CD14-positive monocyte (primary cell): Measurements from ENCODE around the gene ARSH. TPM values are rescaled to one million over a fixed set of nuclear protein-coding genes. Genes with fewer than 3 reads are reported as not detected.

ENCODE experiments used
- DNase-seq, 3 donors: peaks; one replicate each; pipeline ENCODE4 v3.0.0-alpha.2; 2011 to 2022
- H2AFZ ChIP-seq: 2 replicates; pipeline ENCODE4 v1.6.0; 2012; ENCODE audit warnings: mild to moderate bottlenecking, low read depth, low read length, inconsistent platforms; ENCODE audit not compliant: insufficient read depth, poor library complexity, severe bottlenecking
- H3K27ac ChIP-seq, 2 donors: 1 replicate in 1 of 2; 2 replicates in 1 of 2; pipeline ENCODE4 v1.5.1; 2012 to 2013; ENCODE audit warnings: low read length in 2 of 2, control low read depth in 1 of 2, inconsistent platforms in 1 of 2, low read depth in 1 of 2, mild to moderate bottlenecking in 1 of 2
- H3K27me3 ChIP-seq, 2 donors: one replicate each; pipeline versions ENCODE4 v1.6.0 to v1.6.1; 2011 to 2013; ENCODE audit warnings: low read length in 2 of 2; ENCODE audit not compliant: control insufficient read depth in 2 of 2, insufficient read depth in 2 of 2
- H3K36me3 ChIP-seq, 2 donors: replicated peaks in 1 of 2; 1 replicate in 1 of 2; 2 replicates in 1 of 2; pipeline versions ENCODE4 v1.5.1 to v1.6.1; 2012 to 2013; ENCODE audit warnings: low read length in 2 of 2, control low read depth in 1 of 2, inconsistent platforms in 1 of 2, mild to moderate bottlenecking in 1 of 2; ENCODE audit not compliant: insufficient read depth in 2 of 2, control insufficient read depth in 1 of 2
- H3K4me1 ChIP-seq, 2 donors: 1 replicate in 1 of 2; 2 replicates in 1 of 2; pipeline versions ENCODE4 v1.5.1 to v1.6.1; 2012 to 2013; ENCODE audit warnings: low read length in 2 of 2, control low read depth in 1 of 2, inconsistent platforms in 1 of 2, mild to moderate bottlenecking in 1 of 2, moderate library complexity in 1 of 2; ENCODE audit not compliant: insufficient read depth in 2 of 2, control insufficient read depth in 1 of 2
- H3K4me2 ChIP-seq: replicated peaks from 2 replicates; pipeline ENCODE3; 2012; ENCODE audit warnings: low read length, moderate library complexity, mild to moderate bottlenecking; ENCODE audit not compliant: poor library complexity, severe bottlenecking; ENCODE audit errors: extremely low read depth
- H3K4me3 ChIP-seq, 3 experiments: fragments of 200-600 bp in 1 of 3; sonication (generic) in 1 of 3; replicated peaks in 1 of 3; 1 replicate in 2 of 3; 2 replicates in 1 of 3; pipeline ENCODE4 v1.5.1; 2011 to 2013; ENCODE audit warnings: low read length in 3 of 3, mild to moderate bottlenecking in 3 of 3, control low read depth in 2 of 3, low read depth in 2 of 3, inconsistent platforms in 1 of 3, moderate library complexity in 1 of 3
- H3K79me2 ChIP-seq: 2 replicates; pipeline ENCODE4 v1.6.0; 2012; ENCODE audit warnings: mild to moderate bottlenecking, control low read depth, inconsistent platforms, low read length, moderate library complexity; ENCODE audit not compliant: insufficient read depth
- H3K9ac ChIP-seq: 2 replicates; pipeline ENCODE4 v1.6.0; 2017; ENCODE audit warnings: low read length, mild to moderate bottlenecking; ENCODE audit not compliant: insufficient read depth, poor library complexity, severe bottlenecking
- H3K9me3 ChIP-seq, 2 donors: replicated peaks in 1 of 2; 1 replicate in 1 of 2; 2 replicates in 1 of 2; pipeline versions ENCODE4 v1.5.1 to v1.6.1; 2012 to 2013; ENCODE audit warnings: low read length in 2 of 2, control low read depth in 1 of 2; ENCODE audit not compliant: control insufficient read depth in 1 of 2, insufficient read depth in 1 of 2
- H4K20me1 ChIP-seq: 2 replicates; pipeline ENCODE4 v1.6.0; 2012; ENCODE audit warnings: mild to moderate bottlenecking, low read length, control low read depth, moderate library complexity; ENCODE audit not compliant: insufficient read depth
- H3K27ac Mint-ChIP-seq, 7 donors: one replicate each; pipeline ENCODE4 v1.8.0; 2020; ENCODE audit warnings: mild to moderate bottlenecking in 7 of 7, mixed read lengths in 7 of 7, moderate library complexity in 6 of 7, inconsistent platforms in 2 of 7
- H3K27me3 Mint-ChIP-seq, 3 donors: one replicate each; pipeline ENCODE4 v1.8.0; 2021 to 2022; ENCODE audit warnings: low read depth in 3 of 3, mild to moderate bottlenecking in 3 of 3, mixed read lengths in 3 of 3, moderate library complexity in 3 of 3, inconsistent platforms in 1 of 3
- H3K36me3 Mint-ChIP-seq, 2 donors: one replicate each; pipeline ENCODE4 v1.8.0; 2020; ENCODE audit warnings: mixed read lengths in 2 of 2, inconsistent platforms in 1 of 2, mild to moderate bottlenecking in 1 of 2
- H3K4me1 Mint-ChIP-seq: one replicate; pipeline ENCODE4 v1.8.0; 2020; ENCODE audit warnings: mild to moderate bottlenecking, mixed read lengths
- H3K4me3 Mint-ChIP-seq, 2 donors: one replicate each; pipeline ENCODE4 v1.8.0; 2020; ENCODE audit warnings: mild to moderate bottlenecking in 2 of 2, mixed read lengths in 2 of 2, moderate library complexity in 1 of 2
- H3K9me3 Mint-ChIP-seq, 7 donors: one replicate each; pipeline ENCODE4 v1.8.0; 2020 to 2022; ENCODE audit warnings: mixed read lengths in 7 of 7, mild to moderate bottlenecking in 6 of 7, moderate library complexity in 6 of 7, inconsistent platforms in 2 of 7
- CTCF ChIP-seq: fragments of 200-600 bp; IDR thresholded peaks from one replicate; pipeline ENCODE4 v1.8.0; 2022; ENCODE audit warnings: antibody characterized with exemption, mild to moderate bottlenecking
- WGBS: methylation state at CpG from one replicate; pipeline ENCODE4 v1.1.5; 2013; ENCODE audit warnings: missing lambda C conversion rate; ENCODE audit not compliant: insufficient coverage; 5-methylcytosine and 5-hydroxymethylcytosine counted together
- intact Hi-C, 2 donors: fragments of 100-400 bp; cut with micrococcal nuclease; formaldehyde crosslinking; loops; one replicate each; pipeline versions ENCODE4 v1.15.0 to v1.15.1; 2023
- polyA plus RNA-seq, 3 donors: library from polyadenylated mRNA; depleted of rRNA in 1 of 3; unstranded in 2 of 3; stranded (reverse) in 1 of 3; fragments of 300-500 nt in 2 of 3; fragments of >200 nt in 1 of 3; fragmentation: Illumina TruSeq in 2 of 3; gene quantifications; 1 replicate in 2 of 3; 2 replicates in 1 of 3; pipeline ENCODE4 v1.2.3, GENCODE V29; 2012 to 2021

The ARSH gene
- polyA plus RNA-seq, 3 donors = not detected

DNA sequence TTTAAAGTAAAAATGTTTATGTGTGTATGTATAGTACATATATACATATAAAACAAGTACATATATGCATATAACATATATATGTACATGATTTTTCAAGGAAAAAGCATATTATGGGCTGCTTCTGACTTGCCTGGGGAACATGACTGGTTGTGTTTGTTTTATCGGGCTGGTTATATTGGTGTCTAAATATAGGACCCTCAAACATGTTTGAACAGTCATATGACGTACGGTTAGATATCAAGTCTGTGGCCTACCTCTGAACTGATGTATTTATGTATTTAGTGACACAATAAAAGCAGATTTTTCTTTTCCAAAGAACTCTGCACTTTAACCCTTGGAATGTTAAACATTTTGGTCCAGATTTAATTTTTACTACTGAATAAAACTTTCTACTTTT, 39.3 kb upstream of the ARSH start:
- H3K36me3 Mint-ChIP-seq = no peaks in the 10 kb centered on the region
- Histone ChIP-seq H3K79me2 (no peaks in the 10 kb centered on the region), H3K27me3 (peaks cover 0 to 4% of the 10 kb centered on the region in 2 donors), H3K9me3 (peaks cover 0 to under 1% of the 10 kb centered on the region in 2 donors), H3K27ac (no peak overlapping the region), H4K20me1 (no peaks in the 10 kb centered on the region), H2AFZ (no peak overlapping the region), H3K4me1 (peaks cover 0 to 10% of the 10 kb centered on the region in 2 donors), H3K9ac (no peak overlapping the region), H3K4me3 (no peak overlapping the region), H3K4me2 (no peak overlapping the region), H3K36me3 (no peaks in the 10 kb centered on the region)
- no peak overlapping the region for H3K4me3 Mint-ChIP-seq
- intact Hi-C loops = no loop called here
- TF ChIP-seq CTCF = no peak
- peaks cover 4 to 31% (median 6%) of the 10 kb centered on the region in 3 donors for H3K27me3 Mint-ChIP-seq
- 100% methylated on average over 1 of the region's 3 CpGs for WGBS
- peaks cover 14% of the 10 kb centered on the region for H3K4me1 Mint-ChIP-seq
- H3K27ac Mint-ChIP-seq = no peak overlapping the region
- DNase-seq = no peak
- peaks cover 0 to 9% (median 2%) of the 10 kb centered on the region in 7 donors for H3K9me3 Mint-ChIP-seq

GRCh38 chrX:2967584-2967983, 38.8 kb upstream of the ARSH start:
- no peaks in the 10 kb centered on the region for H3K36me3 Mint-ChIP-seq
- Histone ChIP-seq H3K27me3 (peaks cover 0 to 4% of the 10 kb centered on the region in 2 donors), H4K20me1 (no peaks in the 10 kb centered on the region), H2AFZ (peak overlapping the region; percentile 79), H3K27ac (no peak overlapping the region), H3K4me1 (peaks cover 0 to 10% of the 10 kb centered on the region in 2 donors), H3K9ac (no peak overlapping the region), H3K9me3 (peaks cover 0 to 2% of the 10 kb centered on the region in 2 donors), H3K4me2 (peak overlapping the region; percentile 67), H3K4me3 (peak overlapping the region in 1 of 3 experiments; percentile 61), H3K79me2 (no peaks in the 10 kb centered on the region), H3K36me3 (no peaks in the 10 kb centered on the region)
- peaks cover 14% of the 10 kb centered on the region for H3K4me1 Mint-ChIP-seq
- WGBS = 100% methylated on average over 1 of the region's 14 CpGs
- no peak for DNase-seq
- peaks cover 0 to 9% (median 2%) of the 10 kb centered on the region in 7 donors for H3K9me3 Mint-ChIP-seq
- H3K27ac Mint-ChIP-seq = no peak overlapping the region
- TF ChIP-seq CTCF = no peak
- peaks cover 4 to 27% (median 6%) of the 10 kb centered on the region in 3 donors for H3K27me3 Mint-ChIP-seq
- H3K4me3 Mint-ChIP-seq = peak overlapping the region; percentile 79 to 85
- intact Hi-C loops = no loop called here
